H1 (cell line): ENCODE data around the gene OR14I1. TPM values are rescaled to one million over a fixed set of nuclear protein-coding genes. Genes with fewer than 3 reads are reported as not detected.

Source experiments
- CTCF ChIA-PET: fragments of 300-600 bp; sonication (Branson Sonifier 250); formaldehyde crosslinking; loops from one replicate; lab custom pipeline; 2021; ENCODE audit not compliant: partially characterized antibody; lab: Charles Lee
- POLR2A ChIA-PET: fragments of 300-600 bp; sonication (Branson Sonifier 250); formaldehyde crosslinking; loops from one replicate; lab custom pipeline; 2021; ENCODE audit warnings: inconsistent platforms; ENCODE audit not compliant: partially characterized antibody; lab: Charles Lee
- DNase-seq, 2 experiments: peaks; one replicate each; pipeline versions ENCODE4 v3.0.0 to v3.0.0-alpha.2; 2010 to 2022; ENCODE audit warnings: low spot score in 2 of 2, low read depth in 1 of 2, mixed read lengths in 1 of 2
- FAIRE-seq: peaks from 2 replicates; lab custom pipeline; 2011; peaks lifted over from hg19 to GRCh38; lab: Jason Lieb, UNC
- H2AFZ ChIP-seq: 2 replicates; pipeline ENCODE4 v1.8.1; 2012; ENCODE audit warnings: low read length, inconsistent platforms
- H2AK5ac ChIP-seq: 2 replicates; pipeline ENCODE4 v1.6.1; 2013; ENCODE audit warnings: low read depth, low read length
- H2BK120ac ChIP-seq: replicated peaks from 2 replicates; pipeline ENCODE3; 2013; ENCODE audit warnings: low read depth, low read length, inconsistent platforms
- H2BK12ac ChIP-seq: 2 replicates; pipeline ENCODE4 v1.6.1; 2013; ENCODE audit warnings: low read depth, low read length
- H2BK15ac ChIP-seq: 2 replicates; pipeline ENCODE4 v1.6.1; 2013; ENCODE audit warnings: low read length
- H2BK20ac ChIP-seq: 2 replicates; pipeline ENCODE4 v1.6.1; 2013; ENCODE audit warnings: low read length
- H2BK5ac ChIP-seq: 2 replicates; pipeline ENCODE4 v1.6.1; 2013; ENCODE audit warnings: low read depth, low read length
- H3K14ac ChIP-seq: 2 replicates; pipeline ENCODE4 v1.6.1; 2013; ENCODE audit warnings: inconsistent platforms; ENCODE audit not compliant: insufficient read length
- H3K18ac ChIP-seq: 2 replicates; pipeline ENCODE4 v1.6.1; 2013; ENCODE audit warnings: low read length; ENCODE audit errors: extremely low read depth
- H3K23ac ChIP-seq: 2 replicates; pipeline ENCODE4 v1.6.1; 2013; ENCODE audit warnings: inconsistent platforms; ENCODE audit not compliant: insufficient read length
- H3K23me2 ChIP-seq: 2 replicates; pipeline ENCODE4 v1.6.1; 2013; ENCODE audit warnings: low read depth, low read length
- H3K27ac ChIP-seq: 2 replicates; pipeline ENCODE4 v1.6.1; 2011; ENCODE audit warnings: low read depth, low read length, inconsistent platforms
- H3K27me3 ChIP-seq, 4 experiments: replicated peaks in 1 of 4; 1 replicate in 1 of 4; 2 replicates in 3 of 4; pipeline versions ENCODE4 v1.6.1 to v1.8.1; 2011 to 2013; ENCODE audit warnings: low read length in 3 of 4, mild to moderate bottlenecking in 3 of 4, inconsistent platforms in 2 of 4, mixed read lengths in 2 of 4, moderate library complexity in 1 of 4; ENCODE audit not compliant: control insufficient read depth in 3 of 4, insufficient read depth in 3 of 4; ENCODE audit errors: extremely low read depth in 1 of 4
- H3K36me3 ChIP-seq, 4 experiments: 2 replicates each; pipeline versions ENCODE4 v1.6.1 to v1.8.1; 2011 to 2013; ENCODE audit warnings: mild to moderate bottlenecking in 4 of 4, low read length in 3 of 4, moderate library complexity in 2 of 4, control low read depth in 1 of 4, inconsistent platforms in 1 of 4; ENCODE audit not compliant: insufficient read depth in 4 of 4, control insufficient read depth in 2 of 4
- H3K4ac ChIP-seq: replicated peaks from 2 replicates; pipeline ENCODE3; 2013; ENCODE audit warnings: low read length, low read depth, mixed read lengths, inconsistent platforms; ENCODE audit not compliant: insufficient read length
- H3K4me1 ChIP-seq, 4 experiments: replicated peaks in 1 of 4; 1 replicate in 1 of 4; 2 replicates in 3 of 4; pipeline versions ENCODE4 v1.6.1 to v1.8.1; 2011 to 2013; ENCODE audit warnings: low read length in 3 of 4, inconsistent platforms in 2 of 4, mixed read lengths in 1 of 4; ENCODE audit not compliant: insufficient read depth in 4 of 4, control insufficient read depth in 3 of 4
- H3K4me2 ChIP-seq, 2 experiments: 2 replicates each; pipeline versions ENCODE4 v1.6.1 to v1.8.1; 2011 to 2013; ENCODE audit warnings: low read depth in 2 of 2, low read length in 2 of 2, control low read depth in 1 of 2, inconsistent platforms in 1 of 2, mild to moderate bottlenecking in 1 of 2; ENCODE audit not compliant: insufficient read depth in 1 of 2
- H3K4me3 ChIP-seq, 4 experiments: fragments of 200-600, 300-600 bp in 1 of 4; sonication (generic), shearing (Covaris generic), sonication (Bioruptor Twin) in 1 of 4; 2 replicates each; pipeline versions ENCODE4 v1.5.1 to v1.8.1; 2011 to 2016; ENCODE audit warnings: low read length in 4 of 4, low read depth in 3 of 4, control low read depth in 2 of 4, inconsistent platforms in 2 of 4, mild to moderate bottlenecking in 2 of 4, mixed read lengths in 1 of 4, moderate library complexity in 1 of 4; ENCODE audit not compliant: insufficient read depth in 2 of 4; ENCODE audit errors: extremely low read depth in 1 of 4
- H3K56ac ChIP-seq: replicated peaks from 2 replicates; pipeline ENCODE3; 2013; ENCODE audit warnings: low read depth, mild to moderate bottlenecking, mixed read lengths, low read length, inconsistent platforms; ENCODE audit not compliant: insufficient read length
- H3K79me1 ChIP-seq: 2 replicates; pipeline ENCODE4 v1.6.1; 2013; ENCODE audit warnings: low read depth, low read length, control low read depth
- H3K79me2 ChIP-seq, 2 experiments: 2 replicates each; pipeline versions ENCODE4 v1.6.1 to v1.8.1; 2012 to 2013; ENCODE audit warnings: low read length in 2 of 2, mild to moderate bottlenecking in 2 of 2, inconsistent platforms in 1 of 2; ENCODE audit not compliant: insufficient read depth in 2 of 2, control insufficient read depth in 1 of 2
- H3K9ac ChIP-seq, 4 experiments: replicated peaks in 1 of 4; 1 replicate in 1 of 4; 2 replicates in 3 of 4; pipeline versions ENCODE4 v1.6.1 to v1.8.1; 2011 to 2013; ENCODE audit warnings: low read depth in 3 of 4, low read length in 3 of 4, control low read depth in 2 of 4, mild to moderate bottlenecking in 2 of 4, moderate library complexity in 2 of 4, inconsistent platforms in 1 of 4; ENCODE audit errors: extremely low read depth in 1 of 4
- H3K9me3 ChIP-seq, 2 experiments: 2 replicates each; pipeline versions ENCODE4 v1.6.1 to v1.8.1; 2012 to 2013; ENCODE audit warnings: mild to moderate bottlenecking in 2 of 2, moderate library complexity in 2 of 2, control low read depth in 1 of 2, inconsistent platforms in 1 of 2, low read depth in 1 of 2, low read length in 1 of 2, mixed read lengths in 1 of 2; ENCODE audit not compliant: insufficient read depth in 2 of 2
- H4K20me1 ChIP-seq, 2 experiments: replicated peaks in 1 of 2; 2 replicates each; pipeline versions ENCODE3 to v1.8.1; 2011 to 2013; ENCODE audit warnings: inconsistent platforms in 2 of 2, low read length in 2 of 2, mild to moderate bottlenecking in 1 of 2; ENCODE audit not compliant: insufficient read depth in 2 of 2, control insufficient read depth in 1 of 2
- H4K5ac ChIP-seq: 2 replicates; pipeline ENCODE4 v1.6.1; 2013; ENCODE audit warnings: low read length, low read depth, mixed read lengths, inconsistent platforms; ENCODE audit not compliant: insufficient read length
- H4K8ac ChIP-seq: 2 replicates; pipeline ENCODE4 v1.8.0; 2013; ENCODE audit warnings: mild to moderate bottlenecking, moderate library complexity, low read length, inconsistent platforms; ENCODE audit not compliant: insufficient read depth; ENCODE audit errors: extremely low read depth
- H4K91ac ChIP-seq: replicated peaks from 2 replicates; pipeline ENCODE3; 2013; ENCODE audit warnings: low read length, mixed read lengths, inconsistent platforms; ENCODE audit not compliant: insufficient read length
- WGBS, 2 experiments: shearing (Covaris generic) in 1 of 2; methylation state at CpG; one replicate each; pipeline versions ENCODE4 v1.1.6 to v1.1.7; 2013 to 2015; ENCODE audit warnings: low lambda C conversion rate in 2 of 2, mixed read lengths in 2 of 2, inconsistent platforms in 1 of 2, low coverage in 1 of 2, missing lambda C conversion rate in 1 of 2; ENCODE audit not compliant: insufficient replicate concordance in 2 of 2, insufficient coverage in 1 of 2, insufficient read length in 1 of 2; ENCODE audit errors: extremely low coverage in 1 of 2, missing lambda C conversion rate in 1 of 2; 5-methylcytosine and 5-hydroxymethylcytosine counted together
- polyA plus RNA-seq, 7 experiments: library from polyadenylated mRNA; depleted of rRNA in 3 of 7; stranded (reverse) in 5 of 7; unstranded in 2 of 7; fragments of >200 nt in 5 of 7; fragments of 200-250 nt in 2 of 7; gene quantifications; 1 replicate in 5 of 7; 2 replicates in 1 of 7; 4 replicates in 1 of 7; pipeline versions ENCODE4 v1.2.1 to v1.2.3, GENCODE V29; 2011 to 2013; ENCODE audit warnings: missing spikeins in 2 of 7, mixed read lengths in 2 of 7
- total RNA-seq: library from RNA; stranded (reverse); fragmentation: NEBNext Ultra II Directional; extraction: Animal tissue kit (Norgen Biotek cat#: 25700); gene quantifications from 2 replicates; pipeline ENCODE4 v1.2.1, GENCODE V29; 2021

The OR14I1 gene
- total and polyA plus RNA-seq, 2 of the 8 experiments (the other 6 are each of a cell fraction or from before 2014, with no cell fraction given), result not detected

DNA sequence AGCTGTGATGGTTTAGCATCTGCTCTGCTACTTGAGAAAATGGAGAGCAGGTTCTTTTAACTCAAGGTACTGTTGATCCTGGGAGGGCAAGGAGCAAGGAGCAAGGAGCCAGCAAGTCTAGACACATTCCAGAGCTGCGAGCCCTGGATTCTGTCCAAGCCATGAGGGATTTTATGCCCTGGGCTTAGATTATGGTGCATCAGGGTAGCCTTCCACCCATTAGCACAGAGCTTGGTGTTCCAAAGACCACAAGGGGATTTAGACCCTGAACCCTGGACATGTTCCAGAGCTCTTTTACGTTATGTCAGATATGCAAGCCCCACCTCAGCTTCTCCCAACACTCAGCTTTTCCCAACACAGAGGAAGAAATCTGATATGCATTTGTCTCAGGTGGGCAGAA lies 2.0 kb upstream of the OR14I1 start:
- 59% methylated on average over 2 of the region's 2 CpGs; no CpG with 5 or more reads in 1 of the 2 experiments for WGBS, 2 experiments
- DNase-seq, result no peak
- Histone ChIP-seq H4K5ac (no peak overlapping the region), H3K9me3 (peaks cover 64 to 71% of the 10 kb centered on the region in 2 experiments), H2BK12ac (no peak overlapping the region), H3K4me3 (no peak overlapping the region), H3K9ac (no peak overlapping the region), H3K79me2 (no peaks in the 10 kb centered on the region), H3K18ac (no peak overlapping the region), H3K27me3 (no peaks in the 10 kb centered on the region), H4K8ac (no peak overlapping the region), H3K79me1 (no peaks in the 10 kb centered on the region), H2BK20ac (no peak overlapping the region), H4K91ac (no peak overlapping the region), H3K4ac (no peak overlapping the region), H2BK5ac (no peak overlapping the region), H3K23ac (no peak overlapping the region), H2AK5ac (no peak overlapping the region), H2BK15ac (no peak overlapping the region), H3K23me2 (peaks cover 2% of the 10 kb centered on the region; the same call in 1 of the 2 replicates), H3K4me2 (no peak overlapping the region), H3K14ac (no peak overlapping the region), H3K36me3 (no peaks in the 10 kb centered on the region), H3K27ac (no peak overlapping the region), H3K56ac (no peak overlapping the region), H3K4me1 (no peaks in the 10 kb centered on the region), H2BK120ac (no peak overlapping the region), H2AFZ (no peak overlapping the region), H4K20me1 (no peaks in the 10 kb centered on the region)
- FAIRE-seq, result no peak
- ChIA-PET POLR2A (no interaction called here), CTCF (no interaction called here)
